IMR-90 (cell line): Measurements from ENCODE around the gene HSPG2. TPM values are rescaled to one million over a fixed set of nuclear protein-coding genes. Genes with fewer than 3 reads are reported as not detected.

ENCODE experiments used
- ATAC-seq: fragments of 200-7000 bp; cut with Tn5 transposase; 2 replicates; pipeline ENCODE4 v1.9.1; 2020; ENCODE audit warnings: low read depth, mild to moderate bottlenecking, moderate library complexity
- BruUV-seq: library from RNA; stranded (reverse); fragments of 400-500 nt; replicated peaks from 2 replicates; lab custom pipeline; 2021; lab: Mats Ljungman, UMichigan
- CTCF ChIA-PET: fragments of 300-600 bp; formaldehyde crosslinking; extraction: SDS; loops from one replicate; lab custom pipeline; 2021; ENCODE audit warnings: antibody characterized with exemption; lab: Yijun Ruan, JAX
- POLR2A ChIA-PET: fragments of 300-600 bp; sonication (Branson Sonifier 250); formaldehyde crosslinking; loops from one replicate; lab custom pipeline; 2022; ENCODE audit warnings: antibody characterized with exemption; ENCODE audit not compliant: unreplicated experiment; lab: Charles Lee
- DNase-seq: peaks from one replicate; pipeline ENCODE4 v3.0.0; 2013
- H2AFZ ChIP-seq: replicated peaks from 2 replicates; pipeline ENCODE3; 2013; ENCODE audit warnings: low read length, mild to moderate bottlenecking; ENCODE audit not compliant: poor library complexity
- H2AK5ac ChIP-seq: 2 replicates; pipeline ENCODE4 v1.6.1; 2013; ENCODE audit warnings: low read depth, low read length, inconsistent platforms
- H2AK9ac ChIP-seq: replicated peaks from 2 replicates; pipeline ENCODE3; 2013; ENCODE audit warnings: mild to moderate bottlenecking, low read depth, low read length, moderate library complexity; ENCODE audit not compliant: poor library complexity
- H2BK120ac ChIP-seq: 2 replicates; pipeline ENCODE4 v1.6.1; 2013; ENCODE audit warnings: low read depth, low read length, inconsistent platforms
- H2BK15ac ChIP-seq: 3 replicates; pipeline ENCODE4 v1.6.1; 2013; ENCODE audit warnings: low read depth, low read length, inconsistent platforms
- H2BK20ac ChIP-seq: 2 replicates; pipeline ENCODE4 v1.6.1; 2013; ENCODE audit warnings: low read depth, mild to moderate bottlenecking, inconsistent platforms, low read length, moderate library complexity
- H2BK5ac ChIP-seq: 2 replicates; pipeline ENCODE4 v1.6.1; 2013; ENCODE audit warnings: mild to moderate bottlenecking, low read depth, low read length, inconsistent platforms; ENCODE audit not compliant: poor library complexity, severe bottlenecking
- H3K14ac ChIP-seq: replicated peaks from 2 replicates; pipeline ENCODE4 v1.6.1; 2013; ENCODE audit warnings: low read depth, low read length, inconsistent platforms
- H3K18ac ChIP-seq: 2 replicates; pipeline ENCODE4 v1.6.1; 2013; ENCODE audit warnings: low read depth, low read length, control low read depth
- H3K23ac ChIP-seq: 2 replicates; pipeline ENCODE4 v1.6.1; 2013; ENCODE audit warnings: low read depth, low read length, inconsistent platforms
- H3K27ac ChIP-seq: 2 replicates; pipeline ENCODE4 v1.5.1; 2013; ENCODE audit warnings: mild to moderate bottlenecking, control low read depth, low read length; ENCODE audit not compliant: insufficient read depth
- H3K27me3 ChIP-seq: 2 replicates; pipeline ENCODE4 v1.6.1; 2013; ENCODE audit warnings: low read length; ENCODE audit not compliant: control insufficient read depth, insufficient read depth
- H3K36me3 ChIP-seq: 2 replicates; pipeline ENCODE4 v1.6.1; 2013; ENCODE audit warnings: low read length, mixed read lengths; ENCODE audit not compliant: control insufficient read depth, insufficient read depth
- H3K4ac ChIP-seq: 2 replicates; pipeline ENCODE4 v1.6.1; 2013; ENCODE audit warnings: low read depth, low read length, inconsistent platforms
- H3K4me1 ChIP-seq: 2 replicates; pipeline ENCODE4 v1.6.1; 2013; ENCODE audit warnings: low read length, mixed read lengths; ENCODE audit not compliant: control insufficient read depth, insufficient read depth
- H3K4me2 ChIP-seq: 2 replicates; pipeline ENCODE4 v1.6.1; 2013; ENCODE audit warnings: low read depth, mild to moderate bottlenecking, control low read depth, low read length, moderate library complexity
- H3K4me3 ChIP-seq: 2 replicates; pipeline ENCODE4 v1.5.1; 2013; ENCODE audit warnings: low read depth, mild to moderate bottlenecking, control low read depth, low read length, moderate library complexity; ENCODE audit not compliant: insufficient read depth
- H3K56ac ChIP-seq: 2 replicates; pipeline ENCODE4 v1.6.1; 2013; ENCODE audit warnings: low read length, inconsistent platforms; ENCODE audit not compliant: insufficient read depth; ENCODE audit errors: extremely low read depth
- H3K79me1 ChIP-seq, 2 experiments: 2 replicates each; pipeline ENCODE4 v1.6.1; 2013; ENCODE audit warnings: low read length in 2 of 2, inconsistent platforms in 1 of 2, low read depth in 1 of 2
- H3K9ac ChIP-seq: 2 replicates; pipeline ENCODE4 v1.6.1; 2013; ENCODE audit warnings: low read depth, low read length, control low read depth
- H3K9me1 ChIP-seq: 2 replicates; pipeline ENCODE4 v1.6.1; 2013; ENCODE audit warnings: low read length, inconsistent platforms; ENCODE audit not compliant: insufficient read depth
- H3K9me3 ChIP-seq: 2 replicates; pipeline ENCODE4 v1.6.1; 2013; ENCODE audit warnings: low read length; ENCODE audit not compliant: control insufficient read depth, insufficient read depth
- H4K20me1 ChIP-seq: 2 replicates; pipeline ENCODE4 v1.6.1; 2013; ENCODE audit warnings: low read length, inconsistent platforms; ENCODE audit not compliant: insufficient read depth
- H4K5ac ChIP-seq: 2 replicates; pipeline ENCODE4 v1.6.1; 2013; ENCODE audit warnings: mild to moderate bottlenecking, low read depth, low read length, control low read depth
- H4K8ac ChIP-seq, 2 experiments: 2 replicates each; pipeline ENCODE4 v1.6.1; 2013; ENCODE audit warnings: low read depth in 2 of 2, low read length in 2 of 2, control low read depth in 1 of 2, inconsistent platforms in 1 of 2
- H4K91ac ChIP-seq: 2 replicates; pipeline ENCODE4 v1.6.1; 2013; ENCODE audit warnings: low read depth, low read length, inconsistent platforms; ENCODE audit not compliant: insufficient read depth
- BHLHE40 ChIP-seq: fragments of 150-350 bp; IDR thresholded peaks from 2 replicates; pipeline ENCODE4 v1.6.1; 2016; ENCODE audit warnings: mild to moderate bottlenecking, low read depth, low read length
- CEBPB ChIP-seq: IDR thresholded peaks from 2 replicates; pipeline ENCODE4 v1.6.1; 2012; ENCODE audit warnings: low read depth, low read length, improper control_type of control experiment
- CHD1 ChIP-seq: IDR thresholded peaks from 2 replicates; pipeline ENCODE4 v1.6.1; 2012; ENCODE audit warnings: low read depth, low read length, improper control_type of control experiment
- ELK1 ChIP-seq: fragments of 150-350 bp; IDR thresholded peaks from 2 replicates; pipeline ENCODE4 v1.6.1; 2016; ENCODE audit warnings: low read depth, mild to moderate bottlenecking, low read length, moderate library complexity, borderline replicate concordance
- FOS ChIP-seq: fragments of 150-350 bp; IDR thresholded peaks from 2 replicates; pipeline ENCODE4 v1.6.1; 2016; ENCODE audit warnings: low read depth, low read length
- MAFK ChIP-seq: IDR thresholded peaks from 2 replicates; pipeline ENCODE4 v1.6.1; 2012; ENCODE audit warnings: low read depth, low read length, improper control_type of control experiment
- MAZ ChIP-seq: IDR thresholded peaks from 2 replicates; pipeline ENCODE4 v1.6.1; 2012; ENCODE audit warnings: low read depth, mild to moderate bottlenecking, low read length, improper control_type of control experiment, moderate library complexity, borderline replicate concordance
- MXI1 ChIP-seq: IDR thresholded peaks from 2 replicates; pipeline ENCODE4 v1.6.1; 2012; ENCODE audit warnings: low read depth, mild to moderate bottlenecking, low read length, moderate library complexity, borderline replicate concordance
- POLR2A ChIP-seq: IDR thresholded peaks from 2 replicates; pipeline ENCODE4 v1.6.1; 2012; ENCODE audit warnings: mild to moderate bottlenecking, low read depth, low read length
- RAD21 ChIP-seq: IDR thresholded peaks from 2 replicates; pipeline ENCODE4 v1.6.1; 2012; ENCODE audit warnings: low read length, improper control_type of control experiment
- WGBS, 2 experiments: methylation state at CpG; one replicate each; pipeline versions ENCODE4 v1.1.5 to v1.1.7; 2013; ENCODE audit warnings: missing lambda C conversion rate in 2 of 2; ENCODE audit not compliant: insufficient read length in 1 of 2; ENCODE audit errors: extremely low coverage in 2 of 2; 5-methylcytosine and 5-hydroxymethylcytosine counted together
- dilution Hi-C: fragments of 300-500 bp; cut with HindIII; formaldehyde crosslinking; loops from one replicate; pipeline ENCODE4 v1.14.3; 2018; ENCODE audit warnings: low sequenced_read_pairs; ENCODE audit not compliant: unreplicated experiment
- in situ Hi-C: fragments of 300-500 bp; cut with MboI; formaldehyde crosslinking; loops from 3 replicates; pipeline ENCODE4 v1.14.3; 2019; ENCODE audit warnings: low sequenced_read_pairs, inconsistent platforms, mixed read lengths
- intact Hi-C: fragments of 100-400 bp; cut with micrococcal nuclease; formaldehyde crosslinking; loops from 2 replicates; pipeline ENCODE4 v1.10.0; 2022
- polyA plus RNA-seq, 3 experiments: library from polyadenylated mRNA; depleted of rRNA; stranded (reverse); fragments of >200 nt; gene quantifications; 2 replicates each; pipeline ENCODE4 v1.2.3, GENCODE V29; 2012; ENCODE audit warnings: low replicate concordance in 1 of 3
- total RNA-seq: library from RNA; depleted of rRNA; stranded (reverse); fragments of >200 nt; gene quantifications from 2 replicates; pipeline ENCODE4 v1.2.3, GENCODE V29; 2012

Gene HSPG2
- total and polyA plus RNA-seq, 2 of the 4 experiments (the other 2 are of a cell fraction): 15.8 to 94.0 TPM

GRCh38 chr1:21896652-21897532 lies 40.2 kb downstream of the HSPG2 start:
- H4K8ac ChIP-seq: no peak overlapping the region
- WGBS, 2 experiments: 76% methylated on average over 8 of the region's 20 CpGs; no CpG with 5 or more reads in 1 of the 2 experiments
- dilution Hi-C loops: no loop called here
- H2BK20ac ChIP-seq: no peak overlapping the region
- no peaks in the 10 kb centered on the region for H3K9me3 ChIP-seq
- no peak overlapping the region for H2BK5ac ChIP-seq
- H3K27ac ChIP-seq: no peak overlapping the region
- no peak overlapping the region for H2BK120ac ChIP-seq
- H3K36me3 ChIP-seq: peaks cover 33% of the 10 kb centered on the region
- intact Hi-C loops: no loop called here
- H2AK9ac ChIP-seq: no peak overlapping the region
- no peak overlapping the region for H3K23ac ChIP-seq
- H3K79me1 ChIP-seq: peaks cover 23 to 71% of the 10 kb centered on the region in 2 experiments
- DNase-seq (no peak), ATAC-seq (peak; percentile 59)
- no peak overlapping the region for H3K14ac ChIP-seq
- peaks cover 13% of the 10 kb centered on the region; the same call in 1 of the 2 replicates for H3K9me1 ChIP-seq
- no peak overlapping the region for H3K56ac ChIP-seq
- H3K4me2 ChIP-seq: no peak overlapping the region
- BruUV-seq: no TSS peak
- POLR2A ChIA-PET: no interaction called here
- H2AK5ac ChIP-seq: no peak overlapping the region
- peaks cover 52% of the 10 kb centered on the region for H4K20me1 ChIP-seq
- no peak overlapping the region for H2AFZ ChIP-seq
- H3K4ac ChIP-seq: no peak overlapping the region
- H3K9ac ChIP-seq: no peak overlapping the region
- H3K18ac ChIP-seq: no peak overlapping the region
- in situ Hi-C loops: no loop called here
- H2BK15ac ChIP-seq: no peak overlapping the region
- peaks cover 5% of the 10 kb centered on the region for H3K4me1 ChIP-seq
- H4K5ac ChIP-seq: no peak overlapping the region
- no peaks in the 10 kb centered on the region for H3K27me3 ChIP-seq
- no peak overlapping the region for H3K4me3 ChIP-seq
- CTCF ChIA-PET: no interaction called here
- TF ChIP-seq CHD1 (no peak), MAFK (no peak), CEBPB (no peak), ELK1 (no peak), MXI1 (no peak), POLR2A (no peak), BHLHE40 (no peak), MAZ (no peak), FOS (no peak), RAD21 (no peak)
- H4K91ac ChIP-seq: no peak overlapping the region
